Superior temporal gyrus (tissue), 1 donor: ENCODE results near the gene CALML6.
"Not testable (repeated sequence)": the region's sequence is repeated elsewhere in the genome, so short reads cannot be mapped to it uniquely, and the experiment has no call there.

ENCODE experiments used
- DNase-seq: peaks from one replicate; pipeline ENCODE4 v3.0.0-alpha.2; 2016; ENCODE audit errors: extremely low spot score

The CALML6 gene

GRCh38 chr1:1914971-1915692, at the start of gene CALML6:
CALML6 (plus strand) TSS chr1:1915260; CDS start chr1:1915281, 21 bp downstream.
- DNase-seq: no peak

GRCh38 chr1:1867164-1867563, 47.9 kb upstream of the CALML6 start:
- no peak for DNase-seq

- DNase-seq: no peak
Observed at GRCh38 chr1:1869469-1869868, 45.6 kb upstream of the CALML6 start.

- DNase-seq: no peak
Observed at GRCh38 chr1:1872329-1872994, 42.6 kb upstream of the CALML6 start.

- DNase-seq: no peak
Observed at GRCh38 chr1:1873186-1873585, 41.9 kb upstream of the CALML6 start.

- no peak for DNase-seq
Observed at GRCh38 chr1:1874901-1875300, 40.2 kb upstream of the CALML6 start.

- DNase-seq: no peak
Observed at GRCh38 chr1:1875932-1876331, 39.1 kb upstream of the CALML6 start.

- DNase-seq: no peak
Observed at GRCh38 chr1:1876335-1876930, 38.6 kb upstream of the CALML6 start.

- no peak for DNase-seq
Observed at GRCh38 chr1:1877865-1878436, 37.1 kb upstream of the CALML6 start.

GRCh38 chr1:1879942-1880341, 35.1 kb upstream of the CALML6 start:
- no peak for DNase-seq

- no peak for DNase-seq
Observed at GRCh38 chr1:1880617-1881312, 34.3 kb upstream of the CALML6 start.

GRCh38 chr1:1881727-1882126, 33.3 kb upstream of the CALML6 start:
- no peak for DNase-seq

GRCh38 chr1:1883092-1883873, 31.8 kb upstream of the CALML6 start:
- DNase-seq: no peak

- DNase-seq: not testable (repeated sequence)
Observed at GRCh38 chr1:1883890-1884289, 31.2 kb upstream of the CALML6 start.

- DNase-seq: no peak
Observed at GRCh38 chr1:1889090-1889750, 25.8 kb upstream of the CALML6 start.

- no peak for DNase-seq
Observed at GRCh38 chr1:1889847-1890505, 25.1 kb upstream of the CALML6 start.

- DNase-seq: peak; percentile 92
Observed at GRCh38 chr1:1890506-1891348, 24.3 kb upstream of the CALML6 start, which contains the start of gene GNB1. GNB1 (minus strand) TSS chr1:1891087; CDS start chr1:1825453, 65,634 bp downstream.

- no peak for DNase-seq
Observed at GRCh38 chr1:1891349-1892078, 23.5 kb upstream of the CALML6 start.
